ENCODE measurements around the gene PITX2. TPM values are rescaled to one million over a fixed set of nuclear protein-coding genes. Genes with fewer than 3 reads are reported as not detected.
A peak's percentile ranks its signal among the peaks of the same experiment; 100 is the strongest.

PITX2 gene
- total RNA-seq, 1 experiment from 2014 or later, result 8.5 TPM

DNA sequence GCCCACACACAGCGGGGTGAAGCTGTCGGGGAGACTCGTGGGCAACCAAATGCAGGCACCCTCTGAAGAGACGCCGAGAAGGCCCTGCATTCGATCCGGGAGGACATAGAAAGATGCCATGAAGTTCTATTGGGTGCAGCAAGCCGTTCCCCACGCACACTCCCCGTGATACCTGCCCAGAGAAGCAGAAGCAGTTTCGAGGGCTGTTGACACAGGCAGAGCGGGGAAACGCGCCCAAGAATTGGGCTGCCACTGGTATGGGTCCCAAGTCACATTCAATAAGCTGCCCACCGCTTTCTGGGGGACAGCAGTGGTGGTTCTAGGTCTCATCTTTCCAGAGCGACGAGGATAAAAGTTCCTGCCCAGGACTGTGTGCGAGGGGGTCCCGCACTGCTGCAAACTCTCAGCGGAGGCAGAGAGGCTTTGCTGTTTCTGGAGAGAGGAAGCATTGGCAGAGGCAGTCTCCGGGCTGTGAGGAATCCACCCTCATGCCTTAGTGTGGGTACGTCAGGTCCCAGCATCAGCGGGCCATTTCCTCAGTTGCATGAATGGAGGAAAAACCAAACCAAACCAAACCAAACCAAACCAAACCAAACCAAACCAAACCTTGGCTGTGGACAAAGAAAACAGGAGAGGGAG lies 10.1 kb downstream of the PITX2 start:
- no peak overlapping the region for H3K56ac ChIP-seq (ENCODE audit: insufficient read length, low read depth, low read length)
- H4K8ac ChIP-seq (replicated peaks; ENCODE audit: insufficient read length, low read depth, low read length), result no peak overlapping the region
- H2BK120ac ChIP-seq (ENCODE audit: low read depth, low read length, poor library complexity, severe bottlenecking), result no peak overlapping the region
- H2BK20ac ChIP-seq (ENCODE audit: low read depth, low read length, poor library complexity, severe bottlenecking), result no peak overlapping the region
- H3K9ac ChIP-seq (ENCODE audit: extremely low read depth, insufficient read length, low read length), result no peak overlapping the region
- H3K79me2 ChIP-seq (ENCODE audit: insufficient read depth, low read length), result no peaks in the 10 kb centered on the region
- Mint-ChIP-seq H3K27me3 (ENCODE audit: low read depth) (peaks cover 62% of the 10 kb centered on the region), H3K4me1 (peaks cover 55 to 60% of the 10 kb centered on the region in 2 experiments), H3K36me3 (ENCODE audit: insufficient read depth in 1 of 3, low read depth in 3 of 3) (no peaks in the 10 kb centered on the region; a peak in 1 of 7 replicates), H3K27ac (no peak overlapping the region), H3K9me3 (peaks cover 0 to 9% of the 10 kb centered on the region in 2 experiments; a peak in 1 of 5 replicates), H3K4me3 (peak overlapping the region; percentile 14 to 35; a peak in 3 of 5 replicates)
- no peak overlapping the region for H3T11ph ChIP-seq (ENCODE audit: low read length)
- H3K23ac ChIP-seq (ENCODE audit: insufficient read length, low read depth, low read length), result no peak overlapping the region
- H2BK5ac ChIP-seq (ENCODE audit: insufficient read length, low read length), result no peak overlapping the region
- H2AK5ac ChIP-seq (ENCODE audit: insufficient read length, low read length), result no peak overlapping the region
- H2BK12ac ChIP-seq (ENCODE audit: insufficient read length, low read depth, low read length), result no peak overlapping the region
- 0 out of 2 replicates have a peak, but pooled peaks cover 2% of the 10 kb centered on the region for H3K4me1 ChIP-seq (ENCODE audit: insufficient read depth, low read length)
- peaks cover 71% of the 10 kb centered on the region for H3K27me3 ChIP-seq (ENCODE audit: insufficient read depth, low read length)
- peak overlapping the region; percentile 5 for H3K4me2 ChIP-seq (ENCODE audit: insufficient read depth, insufficient read length, low read length)
- H4K5ac ChIP-seq (ENCODE audit: insufficient read length, low read depth, low read length), result no peak overlapping the region
- no peaks in the 10 kb centered on the region for H3K9me3 ChIP-seq (ENCODE audit: control insufficient read depth, low read depth, low read length)
- WGBS (ENCODE audit: extremely low coverage, insufficient read length, low lambda C conversion rate), result no CpG with 5 or more reads among the region's 23 CpGs
- no peak overlapping the region for H3K14ac ChIP-seq (ENCODE audit: insufficient read depth, low read length)
- H3K4ac ChIP-seq (ENCODE audit: low read depth, low read length), result no peak overlapping the region
- no peak overlapping the region for H3K18ac ChIP-seq (ENCODE audit: insufficient read length, low read depth, low read length)
- H4K91ac ChIP-seq (ENCODE audit: insufficient read length, low read depth, low read length), result no peak overlapping the region
- no peak overlapping the region for H2BK15ac ChIP-seq (ENCODE audit: low read depth, low read length)
- TF ChIP-seq, protein P1, sequence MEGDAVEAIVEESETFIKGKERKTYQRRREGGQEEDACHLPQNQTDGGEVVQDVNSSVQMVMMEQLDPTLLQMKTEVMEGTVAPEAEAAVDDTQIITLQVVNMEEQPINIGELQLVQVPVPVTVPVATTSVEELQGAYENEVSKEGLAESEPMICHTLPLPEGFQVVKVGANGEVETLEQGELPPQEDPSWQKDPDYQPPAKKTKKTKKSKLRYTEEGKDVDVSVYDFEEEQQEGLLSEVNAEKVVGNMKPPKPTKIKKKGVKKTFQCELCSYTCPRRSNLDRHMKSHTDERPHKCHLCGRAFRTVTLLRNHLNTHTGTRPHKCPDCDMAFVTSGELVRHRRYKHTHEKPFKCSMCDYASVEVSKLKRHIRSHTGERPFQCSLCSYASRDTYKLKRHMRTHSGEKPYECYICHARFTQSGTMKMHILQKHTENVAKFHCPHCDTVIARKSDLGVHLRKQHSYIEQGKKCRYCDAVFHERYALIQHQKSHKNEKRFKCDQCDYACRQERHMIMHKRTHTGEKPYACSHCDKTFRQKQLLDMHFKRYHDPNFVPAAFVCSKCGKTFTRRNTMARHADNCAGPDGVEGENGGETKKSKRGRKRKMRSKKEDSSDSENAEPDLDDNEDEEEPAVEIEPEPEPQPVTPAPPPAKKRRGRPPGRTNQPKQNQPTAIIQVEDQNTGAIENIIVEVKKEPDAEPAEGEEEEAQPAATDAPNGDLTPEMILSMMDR (conservative IDR thresholded peaks at IDR 0.05), result no peak
- no peaks in the 10 kb centered on the region for H3K79me1 ChIP-seq (ENCODE audit: insufficient read depth, low read depth, low read length, poor library complexity, severe bottlenecking)
- no peaks in the 10 kb centered on the region for H4K20me1 ChIP-seq (ENCODE audit: control insufficient read depth, insufficient read depth, insufficient read length)
- peaks cover 16% of the 10 kb centered on the region for H3K23me2 ChIP-seq (ENCODE audit: insufficient read length, low read depth, low read length, poor library complexity, severe bottlenecking)
- no peak overlapping the region for H3K27ac ChIP-seq (ENCODE audit: insufficient read length, low read depth, low read length)
- no peak overlapping the region for H2AFZ ChIP-seq (ENCODE audit: low read length)
- DNase-seq, result no peak

Measured in H9 (cell line).